RWPE2 (cell line): ENCODE measurements around the gene DLG1.

Experiments
- ATAC-seq: fragments of 200-7000 bp; cut with Tn5 transposase; 3 replicates; pipeline ENCODE4 v1.9.1; 2021; ENCODE audit warnings: low read depth
- DNase-seq: peaks from one replicate; pipeline ENCODE4 v3.0.0-alpha.2; 2020; ENCODE audit warnings: low spot score
- H3K27ac ChIP-seq: fragments of 450-650 bp; 2 replicates; pipeline ENCODE4 v1.5.1; 2017; ENCODE audit warnings: mild to moderate bottlenecking; ENCODE audit not compliant: poor library complexity, severe bottlenecking
- H3K27me3 ChIP-seq: fragments of 250-450 bp; sonication (Bioruptor Pico); 2 replicates; pipeline ENCODE4 v1.5.1; 2021; ENCODE audit warnings: mild to moderate bottlenecking, moderate library complexity; ENCODE audit not compliant: insufficient read depth, poor library complexity, severe bottlenecking
- H3K36me3 ChIP-seq: fragments of 250-450 bp; sonication (Bioruptor Pico); 2 replicates; pipeline ENCODE4 v1.5.1; 2020; ENCODE audit warnings: low read depth, mild to moderate bottlenecking, moderate library complexity
- H3K4me1 ChIP-seq: fragments of 250-450 bp; sonication (Bioruptor Pico); 2 replicates; pipeline ENCODE4 v1.5.1; 2021; ENCODE audit warnings: mild to moderate bottlenecking, moderate library complexity; ENCODE audit not compliant: insufficient read depth, poor library complexity, severe bottlenecking
- H3K4me3 ChIP-seq: fragments of 250-450 bp; sonication (Bioruptor Pico); 2 replicates; pipeline ENCODE4 v1.5.1; 2021; ENCODE audit warnings: mild to moderate bottlenecking, moderate library complexity; ENCODE audit not compliant: severe bottlenecking
- H3K9me3 ChIP-seq: fragments of 250-450 bp; sonication (Bioruptor Pico); 2 replicates; pipeline ENCODE4 v1.5.1; 2021; ENCODE audit warnings: mild to moderate bottlenecking, moderate library complexity; ENCODE audit not compliant: severe bottlenecking
- TF ChIP-seq, protein P1 (sequence below): fragments of 450-650 bp; IDR thresholded peaks from one replicate; pipeline ENCODE4 v1.5.1; 2017; ENCODE audit warnings: mild to moderate bottlenecking, moderate library complexity; ENCODE audit not compliant: poor library complexity, severe bottlenecking

DLG1 gene

DNA sequence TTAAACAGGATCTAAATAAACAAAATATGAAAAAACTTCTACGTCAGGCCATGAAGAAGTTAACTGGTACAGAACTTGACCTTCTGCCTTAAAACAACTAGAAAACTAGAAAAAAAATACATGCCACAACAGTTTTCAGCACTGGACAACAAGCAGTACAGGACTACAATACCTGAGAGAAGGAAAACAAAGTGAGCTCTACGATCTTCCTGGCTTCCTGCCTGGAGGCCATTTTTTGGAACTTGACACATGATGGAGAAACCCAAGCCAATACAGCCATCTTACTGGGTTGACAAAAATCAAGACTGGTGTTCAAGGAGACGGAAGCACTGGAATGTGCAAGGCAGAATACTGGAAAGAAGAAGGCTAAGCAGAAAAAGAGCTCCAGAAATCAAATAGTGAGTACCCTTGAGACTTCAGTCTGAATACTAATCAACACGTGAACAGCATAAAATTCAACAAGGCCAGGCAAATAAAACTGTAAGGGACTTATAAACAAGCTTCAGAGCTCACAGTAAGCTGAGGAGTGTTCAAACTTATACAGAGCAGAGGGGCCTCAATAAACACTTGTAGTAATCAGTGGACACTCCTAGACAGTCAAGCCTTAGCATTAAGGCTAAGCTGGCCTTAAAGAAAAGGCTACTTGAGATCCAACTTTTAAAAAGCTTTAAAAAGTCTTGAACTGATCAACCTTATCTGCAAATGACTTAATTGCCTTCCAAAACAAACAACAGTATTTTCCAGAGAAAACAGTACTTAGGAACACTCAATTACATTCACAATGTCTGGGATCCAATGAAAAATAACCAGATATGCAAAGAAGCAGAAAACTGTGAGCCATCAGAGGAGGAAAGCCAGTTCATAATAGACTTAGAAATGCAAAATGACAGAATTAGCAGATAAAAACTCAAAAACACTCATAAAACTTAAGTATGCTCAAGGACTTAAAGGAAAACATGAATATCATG lies 63.2 kb downstream of the DLG1 start:
- Histone ChIP-seq H3K4me1 (no peaks in the 10 kb centered on the region), H3K4me3 (no peak overlapping the region), H3K9me3 (no peaks in the 10 kb centered on the region), H3K27me3 (no peaks in the 10 kb centered on the region), H3K36me3 (peaks cover 11% of the 10 kb centered on the region), H3K27ac (no peak overlapping the region)
- TF ChIP-seq, protein P1, sequence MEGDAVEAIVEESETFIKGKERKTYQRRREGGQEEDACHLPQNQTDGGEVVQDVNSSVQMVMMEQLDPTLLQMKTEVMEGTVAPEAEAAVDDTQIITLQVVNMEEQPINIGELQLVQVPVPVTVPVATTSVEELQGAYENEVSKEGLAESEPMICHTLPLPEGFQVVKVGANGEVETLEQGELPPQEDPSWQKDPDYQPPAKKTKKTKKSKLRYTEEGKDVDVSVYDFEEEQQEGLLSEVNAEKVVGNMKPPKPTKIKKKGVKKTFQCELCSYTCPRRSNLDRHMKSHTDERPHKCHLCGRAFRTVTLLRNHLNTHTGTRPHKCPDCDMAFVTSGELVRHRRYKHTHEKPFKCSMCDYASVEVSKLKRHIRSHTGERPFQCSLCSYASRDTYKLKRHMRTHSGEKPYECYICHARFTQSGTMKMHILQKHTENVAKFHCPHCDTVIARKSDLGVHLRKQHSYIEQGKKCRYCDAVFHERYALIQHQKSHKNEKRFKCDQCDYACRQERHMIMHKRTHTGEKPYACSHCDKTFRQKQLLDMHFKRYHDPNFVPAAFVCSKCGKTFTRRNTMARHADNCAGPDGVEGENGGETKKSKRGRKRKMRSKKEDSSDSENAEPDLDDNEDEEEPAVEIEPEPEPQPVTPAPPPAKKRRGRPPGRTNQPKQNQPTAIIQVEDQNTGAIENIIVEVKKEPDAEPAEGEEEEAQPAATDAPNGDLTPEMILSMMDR = no peak
- DNase-seq = no peak
- ATAC-seq = no peak

DNA sequence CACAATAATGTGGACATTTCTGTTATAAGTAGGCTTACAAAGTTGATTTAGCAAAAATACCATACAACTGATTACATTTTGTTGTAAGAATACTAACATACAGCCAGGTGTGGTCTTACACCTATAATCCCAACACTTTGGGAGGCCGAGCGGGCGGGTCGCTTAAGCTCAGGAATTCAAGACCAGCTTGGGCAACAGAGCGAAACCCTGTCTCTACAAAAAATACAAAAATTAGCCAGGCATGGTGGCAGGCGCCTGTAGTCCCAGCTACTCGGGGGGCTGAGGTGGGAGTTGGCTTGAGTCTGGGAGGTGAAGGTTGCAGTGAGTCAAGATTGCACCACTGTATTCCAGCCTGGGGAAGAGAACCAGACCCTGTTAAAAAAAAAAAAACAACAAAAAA lies 67.1 kb downstream of the DLG1 start:
- Histone ChIP-seq H3K27ac (no peak overlapping the region), H3K27me3 (no peaks in the 10 kb centered on the region), H3K4me3 (no peak overlapping the region), H3K4me1 (peaks cover 21% of the 10 kb centered on the region), H3K36me3 (peaks cover 13% of the 10 kb centered on the region), H3K9me3 (no peaks in the 10 kb centered on the region)
- TF ChIP-seq, protein P1 = no peak
- DNase-seq (no peak), ATAC-seq (no peak)

DNA sequence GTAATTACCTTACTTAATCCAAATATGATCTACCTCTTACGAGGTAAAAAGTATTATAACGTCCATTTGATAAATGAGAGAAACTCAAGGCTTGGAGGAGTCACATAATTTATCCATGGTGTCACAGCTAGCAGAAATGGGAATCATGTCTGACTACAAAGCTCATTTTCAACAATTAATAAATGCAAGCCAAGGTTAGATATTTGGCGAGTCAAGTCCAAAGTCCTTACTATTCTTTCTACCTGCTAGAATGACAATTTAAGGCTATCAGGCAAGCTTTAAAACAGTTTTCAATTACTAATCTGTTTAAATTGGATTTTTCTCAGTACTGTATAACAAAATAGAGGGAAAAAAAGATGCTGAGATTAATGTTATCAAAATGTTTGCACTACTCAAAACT lies 68.6 kb downstream of the DLG1 start:
- peaks cover 26% of the 10 kb centered on the region for H3K4me1 ChIP-seq
- H3K27me3 ChIP-seq = no peaks in the 10 kb centered on the region
- DNase-seq (no peak), ATAC-seq (no peak)
- H3K4me3 ChIP-seq = no peak overlapping the region
- no peaks in the 10 kb centered on the region for H3K9me3 ChIP-seq
- H3K36me3 ChIP-seq = peaks cover 8% of the 10 kb centered on the region
- TF ChIP-seq, protein P1 = no peak
- H3K27ac ChIP-seq = no peak overlapping the region

DNA sequence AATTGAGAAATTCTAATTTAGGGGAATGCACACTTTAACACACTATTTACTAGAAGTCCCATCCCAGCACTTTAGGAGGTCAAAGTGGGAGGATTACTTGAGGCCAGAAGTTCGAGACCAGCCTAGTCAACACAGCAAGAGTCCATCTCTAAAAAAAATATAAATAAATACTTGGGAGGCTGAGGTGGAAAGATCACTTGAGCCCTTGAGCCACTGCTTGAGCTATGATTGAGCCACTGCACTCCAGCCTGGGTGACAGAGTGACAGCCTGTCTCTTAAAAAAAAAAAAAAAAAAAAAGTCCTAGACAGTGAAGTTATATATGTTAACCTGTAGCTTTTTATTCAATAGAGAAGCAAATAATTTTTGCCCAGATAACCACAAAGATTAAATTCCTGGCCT lies 69.2 kb downstream of the DLG1 start:
- H3K4me1 ChIP-seq = peaks cover 26% of the 10 kb centered on the region
- H3K27me3 ChIP-seq = no peaks in the 10 kb centered on the region
- no peak overlapping the region for H3K4me3 ChIP-seq
- H3K9me3 ChIP-seq = no peaks in the 10 kb centered on the region
- DNase-seq = no peak
- no peak for ATAC-seq
- H3K36me3 ChIP-seq = peaks cover 8% of the 10 kb centered on the region
- TF ChIP-seq, protein P1 = no peak
- no peak overlapping the region for H3K27ac ChIP-seq
